ENCODE data around the gene ATP1A2.

Gene ATP1A2

DNA sequence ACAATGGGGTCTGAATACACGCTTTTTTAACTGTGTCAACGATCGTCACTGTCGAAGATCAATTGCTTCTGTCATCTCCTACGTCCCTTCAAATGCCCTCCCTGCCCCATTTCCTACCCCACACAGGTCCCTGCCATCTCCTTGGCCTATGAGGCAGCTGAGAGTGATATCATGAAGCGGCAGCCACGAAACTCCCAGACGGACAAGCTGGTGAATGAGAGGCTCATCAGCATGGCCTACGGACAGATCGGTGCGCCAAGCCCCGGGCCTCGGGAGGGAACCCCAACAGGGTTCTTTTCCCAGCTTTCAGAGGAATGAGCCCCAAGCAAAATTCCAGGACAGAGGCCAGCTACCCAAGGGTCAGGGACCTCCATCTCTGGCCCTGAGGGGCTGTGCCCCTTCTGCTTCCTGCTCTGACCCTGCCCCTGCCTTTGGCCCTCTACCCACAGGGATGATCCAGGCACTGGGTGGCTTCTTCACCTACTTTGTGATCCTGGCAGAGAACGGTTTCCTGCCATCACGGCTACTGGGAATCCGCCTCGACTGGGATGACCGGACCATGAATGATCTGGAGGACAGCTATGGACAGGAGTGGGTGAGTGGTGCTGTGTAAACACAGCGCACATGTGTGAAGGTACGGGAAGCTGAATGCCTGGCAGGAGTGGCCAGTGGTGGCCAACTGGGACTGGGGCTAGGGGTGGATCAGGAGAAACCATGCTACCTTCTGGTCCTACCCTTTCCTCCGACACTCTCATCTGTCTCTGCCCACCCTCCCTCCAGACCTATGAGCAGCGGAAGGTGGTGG lies 20.8 kb downstream of the ATP1A2 start:
- Histone ChIP-seq H3K4me1 (ENCODE audit: control insufficient read depth, insufficient read depth, low read length) (no peaks in the 10 kb centered on the region), H3K9me3 (ENCODE audit: control insufficient read depth, insufficient read depth, low read depth, low read length) (no peaks in the 10 kb centered on the region), H3K4me3 (ENCODE audit: low read depth, low read length) (no peak overlapping the region), H3K36me3 (ENCODE audit: control insufficient read depth in 2 of 2, insufficient read depth in 1 of 2, low read length in 2 of 2) (no peaks in the 10 kb centered on the region), H3K27ac (ENCODE audit: extremely low read depth, low read depth, low read length) (no peak overlapping the region)
- ChIA-PET POLR2A (no interaction called here), CTCF (interaction anchor here (0.5 kb wide), 1 partner anchor 56 kb away, joined by 3 read pairs; no protein-coding TSS in a partner anchor)
- TF ChIP-seq ZNF621 (tag by site-specific recombination; IDR thresholded peaks at IDR 0.05): no peak
- TF ChIP-seq, protein P1, sequence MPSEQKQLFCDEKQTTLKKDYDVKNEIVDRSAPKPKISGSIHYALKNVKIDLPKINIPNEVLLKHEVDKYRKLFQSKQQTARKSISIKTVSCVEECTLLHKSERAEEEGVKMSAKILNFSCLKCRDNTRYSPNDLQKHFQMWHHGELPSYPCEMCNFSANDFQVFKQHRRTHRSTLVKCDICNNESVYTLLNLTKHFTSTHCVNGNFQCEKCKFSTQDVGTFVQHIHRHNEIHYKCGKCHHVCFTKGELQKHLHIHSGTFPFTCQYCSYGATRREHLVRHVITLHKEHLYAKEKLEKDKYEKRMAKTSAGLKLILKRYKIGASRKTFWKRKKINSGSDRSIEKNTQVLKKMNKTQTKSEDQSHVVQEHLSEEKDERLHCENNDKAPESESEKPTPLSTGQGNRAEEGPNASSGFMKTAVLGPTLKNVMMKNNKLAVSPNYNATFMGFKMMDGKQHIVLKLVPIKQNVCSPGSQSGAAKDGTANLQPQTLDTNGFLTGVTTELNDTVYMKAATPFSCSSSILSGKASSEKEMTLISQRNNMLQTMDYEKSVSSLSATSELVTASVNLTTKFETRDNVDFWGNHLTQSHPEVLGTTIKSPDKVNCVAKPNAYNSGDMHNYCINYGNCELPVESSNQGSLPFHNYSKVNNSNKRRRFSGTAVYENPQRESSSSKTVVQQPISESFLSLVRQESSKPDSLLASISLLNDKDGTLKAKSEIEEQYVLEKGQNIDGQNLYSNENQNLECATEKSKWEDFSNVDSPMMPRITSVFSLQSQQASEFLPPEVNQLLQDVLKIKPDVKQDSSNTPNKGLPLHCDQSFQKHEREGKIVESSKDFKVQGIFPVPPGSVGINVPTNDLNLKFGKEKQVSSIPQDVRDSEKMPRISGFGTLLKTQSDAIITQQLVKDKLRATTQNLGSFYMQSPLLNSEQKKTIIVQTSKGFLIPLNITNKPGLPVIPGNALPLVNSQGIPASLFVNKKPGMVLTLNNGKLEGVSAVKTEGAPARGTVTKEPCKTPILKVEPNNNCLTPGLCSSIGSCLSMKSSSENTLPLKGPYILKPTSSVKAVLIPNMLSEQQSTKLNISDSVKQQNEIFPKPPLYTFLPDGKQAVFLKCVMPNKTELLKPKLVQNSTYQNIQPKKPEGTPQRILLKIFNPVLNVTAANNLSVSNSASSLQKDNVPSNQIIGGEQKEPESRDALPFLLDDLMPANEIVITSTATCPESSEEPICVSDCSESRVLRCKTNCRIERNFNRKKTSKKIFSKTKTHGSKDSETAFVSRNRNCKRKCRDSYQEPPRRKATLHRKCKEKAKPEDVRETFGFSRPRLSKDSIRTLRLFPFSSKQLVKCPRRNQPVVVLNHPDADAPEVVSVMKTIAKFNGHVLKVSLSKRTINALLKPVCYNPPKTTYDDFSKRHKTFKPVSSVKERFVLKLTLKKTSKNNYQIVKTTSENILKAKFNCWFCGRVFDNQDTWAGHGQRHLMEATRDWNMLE (tag by site-specific recombination; conservative IDR thresholded peaks at IDR 0.05; ENCODE audit: low read depth): no peak
- TF ChIP-seq PRDM1 (tag by site-specific recombination; IDR thresholded peaks at IDR 0.05): no peak
- TF ChIP-seq, protein P2, sequence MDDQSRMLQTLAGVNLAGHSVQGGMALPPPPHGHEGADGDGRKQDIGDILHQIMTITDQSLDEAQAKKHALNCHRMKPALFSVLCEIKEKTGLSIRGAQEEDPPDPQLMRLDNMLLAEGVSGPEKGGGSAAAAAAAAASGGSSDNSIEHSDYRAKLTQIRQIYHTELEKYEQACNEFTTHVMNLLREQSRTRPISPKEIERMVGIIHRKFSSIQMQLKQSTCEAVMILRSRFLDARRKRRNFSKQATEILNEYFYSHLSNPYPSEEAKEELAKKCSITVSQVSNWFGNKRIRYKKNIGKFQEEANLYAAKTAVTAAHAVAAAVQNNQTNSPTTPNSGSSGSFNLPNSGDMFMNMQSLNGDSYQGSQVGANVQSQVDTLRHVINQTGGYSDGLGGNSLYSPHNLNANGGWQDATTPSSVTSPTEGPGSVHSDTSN (CRISPR knock-in tag; IDR thresholded peaks at IDR 0.05): no peak
- no peak for TF ChIP-seq TRIM28 (IDR thresholded peaks at IDR 0.05; ENCODE audit: borderline replicate concordance, low read length)
- no peak for TF ChIP-seq ZNF658 (tag by site-specific recombination; IDR thresholded peaks at IDR 0.05)
- TF ChIP-seq, protein P3, sequence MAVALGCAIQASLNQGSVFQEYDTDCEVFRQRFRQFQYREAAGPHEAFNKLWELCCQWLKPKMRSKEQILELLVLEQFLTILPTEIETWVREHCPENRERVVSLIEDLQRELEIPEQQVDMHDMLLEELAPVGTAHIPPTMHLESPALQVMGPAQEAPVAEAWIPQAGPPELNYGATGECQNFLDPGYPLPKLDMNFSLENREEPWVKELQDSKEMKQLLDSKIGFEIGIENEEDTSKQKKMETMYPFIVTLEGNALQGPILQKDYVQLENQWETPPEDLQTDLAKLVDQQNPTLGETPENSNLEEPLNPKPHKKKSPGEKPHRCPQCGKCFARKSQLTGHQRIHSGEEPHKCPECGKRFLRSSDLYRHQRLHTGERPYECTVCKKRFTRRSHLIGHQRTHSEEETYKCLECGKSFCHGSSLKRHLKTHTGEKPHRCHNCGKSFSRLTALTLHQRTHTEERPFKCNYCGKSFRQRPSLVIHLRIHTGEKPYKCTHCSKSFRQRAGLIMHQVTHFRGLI (tag by site-specific recombination; IDR thresholded peaks at IDR 0.05): no peak
- TF ChIP-seq ZNF76 (tag by site-specific recombination; IDR thresholded peaks at IDR 0.05; ENCODE audit: borderline replicate concordance, low read depth): no peak
- TF ChIP-seq, protein P4, sequence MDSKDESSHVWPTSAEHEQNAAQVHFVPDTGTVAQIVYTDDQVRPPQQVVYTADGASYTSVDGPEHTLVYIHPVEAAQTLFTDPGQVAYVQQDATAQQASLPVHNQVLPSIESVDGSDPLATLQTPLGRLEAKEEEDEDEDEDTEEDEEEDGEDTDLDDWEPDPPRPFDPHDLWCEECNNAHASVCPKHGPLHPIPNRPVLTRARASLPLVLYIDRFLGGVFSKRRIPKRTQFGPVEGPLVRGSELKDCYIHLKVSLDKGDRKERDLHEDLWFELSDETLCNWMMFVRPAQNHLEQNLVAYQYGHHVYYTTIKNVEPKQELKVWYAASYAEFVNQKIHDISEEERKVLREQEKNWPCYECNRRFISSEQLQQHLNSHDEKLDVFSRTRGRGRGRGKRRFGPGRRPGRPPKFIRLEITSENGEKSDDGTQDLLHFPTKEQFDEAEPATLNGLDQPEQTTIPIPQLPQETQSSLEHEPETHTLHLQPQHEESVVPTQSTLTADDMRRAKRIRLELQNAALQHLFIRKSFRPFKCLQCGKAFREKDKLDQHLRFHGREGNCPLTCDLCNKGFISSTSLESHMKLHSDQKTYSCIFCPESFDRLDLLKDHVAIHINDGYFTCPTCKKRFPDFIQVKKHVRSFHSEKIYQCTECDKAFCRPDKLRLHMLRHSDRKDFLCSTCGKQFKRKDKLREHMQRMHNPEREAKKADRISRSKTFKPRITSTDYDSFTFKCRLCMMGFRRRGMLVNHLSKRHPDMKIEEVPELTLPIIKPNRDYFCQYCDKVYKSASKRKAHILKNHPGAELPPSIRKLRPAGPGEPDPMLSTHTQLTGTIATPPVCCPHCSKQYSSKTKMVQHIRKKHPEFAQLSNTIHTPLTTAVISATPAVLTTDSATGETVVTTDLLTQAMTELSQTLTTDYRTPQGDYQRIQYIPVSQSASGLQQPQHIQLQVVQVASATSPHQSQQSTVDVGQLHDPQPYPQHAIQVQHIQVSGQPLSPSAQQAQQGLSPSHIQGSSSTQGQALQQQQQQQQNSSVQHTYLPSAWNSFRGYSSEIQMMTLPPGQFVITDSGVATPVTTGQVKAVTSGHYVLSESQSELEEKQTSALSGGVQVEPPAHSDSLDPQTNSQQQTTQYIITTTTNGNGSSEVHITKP (tag by site-specific recombination; IDR thresholded peaks at IDR 0.05): no peak
- no peak for TF ChIP-seq SP7 (tag by site-specific recombination; IDR thresholded peaks at IDR 0.05)
- TF ChIP-seq ZBTB20 (tag by site-specific recombination; IDR thresholded peaks at IDR 0.05): no peak
- TF ChIP-seq ZNF112 (tag by site-specific recombination; IDR thresholded peaks at IDR 0.05): no peak
- TF ChIP-seq, protein P5, sequence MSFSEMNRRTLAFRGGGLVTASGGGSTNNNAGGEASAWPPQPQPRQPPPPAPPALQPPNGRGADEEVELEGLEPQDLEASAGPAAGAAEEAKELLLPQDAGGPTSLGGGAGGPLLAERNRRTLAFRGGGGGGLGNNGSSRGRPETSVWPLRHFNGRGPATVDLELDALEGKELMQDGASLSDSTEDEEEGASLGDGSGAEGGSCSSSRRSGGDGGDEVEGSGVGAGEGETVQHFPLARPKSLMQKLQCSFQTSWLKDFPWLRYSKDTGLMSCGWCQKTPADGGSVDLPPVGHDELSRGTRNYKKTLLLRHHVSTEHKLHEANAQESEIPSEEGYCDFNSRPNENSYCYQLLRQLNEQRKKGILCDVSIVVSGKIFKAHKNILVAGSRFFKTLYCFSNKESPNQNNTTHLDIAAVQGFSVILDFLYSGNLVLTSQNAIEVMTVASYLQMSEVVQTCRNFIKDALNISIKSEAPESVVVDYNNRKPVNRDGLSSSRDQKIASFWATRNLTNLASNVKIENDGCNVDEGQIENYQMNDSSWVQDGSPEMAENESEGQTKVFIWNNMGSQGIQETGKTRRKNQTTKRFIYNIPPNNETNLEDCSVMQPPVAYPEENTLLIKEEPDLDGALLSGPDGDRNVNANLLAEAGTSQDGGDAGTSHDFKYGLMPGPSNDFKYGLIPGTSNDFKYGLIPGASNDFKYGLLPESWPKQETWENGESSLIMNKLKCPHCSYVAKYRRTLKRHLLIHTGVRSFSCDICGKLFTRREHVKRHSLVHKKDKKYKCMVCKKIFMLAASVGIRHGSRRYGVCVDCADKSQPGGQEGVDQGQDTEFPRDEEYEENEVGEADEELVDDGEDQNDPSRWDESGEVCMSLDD (tag by site-specific recombination; IDR thresholded peaks at IDR 0.05): no peak
- TF ChIP-seq, protein P6, sequence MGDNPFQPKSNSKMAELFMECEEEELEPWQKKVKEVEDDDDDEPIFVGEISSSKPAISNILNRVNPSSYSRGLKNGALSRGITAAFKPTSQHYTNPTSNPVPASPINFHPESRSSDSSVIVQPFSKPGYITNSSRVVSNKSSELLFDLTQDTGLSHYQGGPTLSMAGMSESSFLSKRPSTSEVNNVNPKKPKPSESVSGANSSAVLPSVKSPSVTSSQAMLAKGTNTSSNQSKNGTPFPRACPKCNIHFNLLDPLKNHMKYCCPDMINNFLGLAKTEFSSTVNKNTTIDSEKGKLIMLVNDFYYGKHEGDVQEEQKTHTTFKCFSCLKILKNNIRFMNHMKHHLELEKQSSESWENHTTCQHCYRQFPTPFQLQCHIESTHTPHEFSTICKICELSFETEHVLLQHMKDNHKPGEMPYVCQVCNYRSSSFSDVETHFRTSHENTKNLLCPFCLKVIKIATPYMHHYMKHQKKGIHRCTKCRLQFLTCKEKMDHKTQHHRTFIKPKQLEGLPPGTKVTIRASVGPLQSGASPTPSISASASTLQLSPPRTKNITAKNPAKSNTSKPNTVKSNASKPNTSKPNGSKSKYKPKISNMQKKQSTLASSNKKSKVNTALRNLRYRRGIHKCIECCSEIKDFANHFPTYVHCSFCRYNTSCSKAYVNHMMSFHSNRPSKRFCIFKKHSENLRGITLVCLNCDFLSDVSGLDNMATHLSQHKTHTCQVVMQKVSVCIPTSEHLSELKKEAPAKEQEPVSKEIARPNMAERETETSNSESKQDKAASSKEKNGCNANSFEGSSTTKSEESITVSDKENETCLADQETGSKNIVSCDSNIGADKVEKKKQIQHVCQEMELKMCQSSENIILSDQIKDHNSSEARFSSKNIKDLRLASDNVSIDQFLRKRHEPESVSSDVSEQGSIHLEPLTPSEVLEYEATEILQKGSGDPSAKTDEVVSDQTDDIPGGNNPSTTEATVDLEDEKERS (tag by site-specific recombination; IDR thresholded peaks at IDR 0.05): no peak

Data from HEK293 (cell line).